NCI-H2196 (cell line): ENCODE data around the gene ATP13A5.
A peak's percentile ranks its signal among the peaks of the same experiment; 100 is the strongest.

Experiments
- DNase-seq: peaks from one replicate; lab custom pipeline; 2025; ENCODE audit not compliant: unreplicated experiment; lab: John Stamatoyannopoulos, UW

Gene ATP13A5

DNA sequence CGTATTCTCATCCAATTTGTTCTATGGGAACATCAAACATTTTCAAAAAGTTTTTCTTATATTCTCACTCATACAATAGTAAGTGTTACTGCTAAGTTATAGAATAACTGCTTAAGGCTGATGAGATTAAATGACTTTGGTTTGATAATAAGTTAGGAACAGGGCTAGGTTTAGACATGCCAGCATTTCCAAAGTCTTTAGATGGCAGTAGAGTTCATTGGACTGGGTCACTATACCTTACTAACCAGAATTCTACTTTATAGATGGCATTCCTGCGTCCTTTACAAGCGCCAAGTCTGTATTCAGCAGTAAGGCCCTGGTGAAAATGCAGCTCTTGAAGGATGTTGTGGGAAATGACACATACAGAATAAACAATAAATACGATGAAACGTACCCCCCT is 115.8 kb downstream of the ATP13A5 start:
- DNase-seq: no peak

DNA sequence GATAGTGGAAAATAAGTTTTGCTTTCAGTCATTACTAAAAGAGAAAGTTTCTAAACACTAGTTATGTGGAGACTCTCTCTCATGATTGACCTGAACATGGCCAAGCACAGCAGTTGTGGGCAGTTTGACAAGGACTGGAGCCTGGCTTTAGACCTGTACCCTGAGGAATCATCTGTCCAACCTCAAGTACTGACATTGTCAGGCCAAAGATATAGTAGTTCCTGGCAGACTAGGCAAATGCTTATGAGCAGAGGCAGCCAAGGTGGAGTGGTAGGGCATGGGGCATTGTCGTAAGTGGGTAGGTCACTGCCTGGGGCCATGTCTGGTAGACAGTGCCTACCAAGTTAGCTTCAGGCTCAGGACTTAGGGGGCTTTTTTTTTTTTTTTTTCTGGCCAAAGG is 116.6 kb downstream of the ATP13A5 start:
- DNase-seq: no peak

DNA sequence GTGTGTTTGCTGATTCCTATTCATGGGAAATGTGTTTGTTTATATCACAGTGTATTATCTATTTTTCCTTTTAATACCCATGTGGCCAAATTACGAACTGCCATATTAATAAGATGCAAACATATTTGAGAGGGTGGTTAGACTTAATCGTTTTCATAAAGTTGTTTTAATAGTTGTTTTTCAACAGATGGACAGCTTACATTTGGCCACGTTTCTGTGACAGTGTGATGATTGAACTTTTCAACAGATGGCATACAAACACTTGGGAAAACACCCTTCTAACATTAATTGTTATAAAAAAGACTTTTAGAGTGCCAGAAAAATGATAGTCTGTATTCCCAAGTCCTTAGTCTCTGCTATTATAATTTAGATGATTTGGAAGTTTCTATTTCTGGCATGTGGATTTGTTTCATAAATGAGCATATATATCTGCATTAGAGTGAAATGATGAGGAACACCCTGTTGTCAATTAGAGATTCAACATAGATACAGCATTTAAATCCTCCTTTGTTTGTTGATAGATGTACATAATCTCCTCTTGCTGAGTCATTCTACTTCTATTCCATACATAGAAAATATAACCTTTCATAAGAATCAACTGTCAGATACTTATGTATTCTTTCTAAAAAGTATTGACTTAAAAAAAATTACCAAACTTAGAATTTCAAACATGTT is 124.4 kb downstream of the ATP13A5 start:
- no peak for DNase-seq

DNA sequence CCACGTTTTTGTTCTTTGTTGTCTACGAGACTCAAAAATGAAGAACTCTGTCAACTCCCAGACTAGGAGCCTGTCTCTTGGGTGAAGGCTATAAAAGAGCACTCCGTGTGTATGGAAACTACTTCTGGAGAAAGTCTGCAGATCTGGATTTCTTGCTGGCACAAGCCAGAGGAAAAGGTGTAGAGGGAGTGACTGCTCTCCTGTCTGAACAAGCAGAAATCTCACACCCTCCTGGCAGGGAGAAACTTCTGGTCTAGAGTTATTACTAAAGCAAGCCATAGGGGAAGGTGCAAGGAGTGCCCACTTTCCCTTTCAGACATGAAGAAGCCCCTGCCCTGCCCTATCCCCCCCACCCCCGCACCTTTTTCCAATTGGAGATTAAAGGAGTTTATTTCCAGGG is 128.1 kb downstream of the ATP13A5 start:
- DNase-seq: no peak

DNA sequence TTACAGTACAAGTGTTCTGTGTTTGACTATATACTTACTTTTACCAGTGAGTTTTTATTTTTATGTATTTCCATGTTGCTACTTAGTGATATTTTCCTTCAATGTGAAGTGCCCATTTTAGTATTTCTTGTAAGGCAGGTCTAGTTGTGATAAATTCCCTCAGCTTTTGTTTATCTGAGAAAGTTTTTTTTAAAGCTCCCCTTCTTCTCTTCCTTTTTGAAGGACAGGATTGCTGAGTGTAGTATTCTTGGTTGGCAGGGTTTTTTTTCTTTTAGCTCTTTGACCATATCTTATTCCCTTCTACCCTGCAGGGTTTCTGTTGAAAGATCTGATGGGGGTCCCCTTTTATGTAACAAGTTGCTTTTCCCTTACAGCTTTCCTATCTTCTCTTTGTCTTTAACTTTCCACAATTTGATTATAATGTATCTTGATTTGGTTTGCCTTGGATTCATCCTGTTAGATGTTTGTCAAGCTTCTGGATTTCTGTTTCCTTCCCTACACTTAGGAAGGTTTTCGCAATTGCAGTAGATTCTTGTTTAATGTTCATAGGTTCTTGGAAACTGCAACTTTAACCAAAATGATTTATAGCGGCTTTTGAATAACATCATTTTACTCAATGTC is 129.6 kb downstream of the ATP13A5 start:
- DNase-seq: no peak

DNA sequence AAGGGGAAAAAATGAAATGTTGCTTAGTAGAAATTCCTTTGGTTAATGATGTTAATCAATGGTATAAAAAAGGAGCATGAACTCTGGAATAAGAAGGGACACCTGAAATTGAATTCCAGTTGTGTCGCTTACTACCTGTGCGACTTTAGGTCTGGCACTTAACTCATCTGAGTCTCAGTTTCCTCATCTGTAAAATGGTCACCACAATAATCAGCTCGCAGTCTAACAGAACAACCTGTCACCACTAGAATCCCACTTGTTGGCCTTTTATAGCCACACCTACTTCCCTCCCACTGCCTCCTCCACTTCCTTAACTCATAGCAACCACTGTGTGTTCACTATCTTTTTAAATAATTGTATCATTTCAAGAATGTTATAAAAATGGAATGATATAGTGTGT is 135.0 kb downstream of the ATP13A5 start:
- no peak for DNase-seq

DNA sequence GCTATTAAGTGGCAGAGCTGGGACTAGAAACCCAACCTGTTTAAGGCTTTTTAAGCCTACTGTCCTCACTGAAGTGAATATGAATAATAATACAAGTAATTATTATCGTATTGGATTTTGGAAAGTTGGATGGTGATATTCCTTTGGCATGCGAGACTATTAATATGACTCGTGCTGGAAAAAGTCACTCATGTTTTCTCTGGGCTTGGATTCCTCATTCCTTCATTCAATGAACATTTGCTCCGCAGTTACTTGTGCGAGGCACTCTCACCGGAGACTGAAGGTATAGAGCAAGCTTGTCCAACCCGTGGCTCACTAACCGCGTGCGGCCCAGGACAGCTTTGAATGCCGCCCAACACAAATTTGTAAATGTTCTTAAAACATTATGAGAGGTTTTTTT is 136.8 kb downstream of the ATP13A5 start:
- DNase-seq: no peak

DNA sequence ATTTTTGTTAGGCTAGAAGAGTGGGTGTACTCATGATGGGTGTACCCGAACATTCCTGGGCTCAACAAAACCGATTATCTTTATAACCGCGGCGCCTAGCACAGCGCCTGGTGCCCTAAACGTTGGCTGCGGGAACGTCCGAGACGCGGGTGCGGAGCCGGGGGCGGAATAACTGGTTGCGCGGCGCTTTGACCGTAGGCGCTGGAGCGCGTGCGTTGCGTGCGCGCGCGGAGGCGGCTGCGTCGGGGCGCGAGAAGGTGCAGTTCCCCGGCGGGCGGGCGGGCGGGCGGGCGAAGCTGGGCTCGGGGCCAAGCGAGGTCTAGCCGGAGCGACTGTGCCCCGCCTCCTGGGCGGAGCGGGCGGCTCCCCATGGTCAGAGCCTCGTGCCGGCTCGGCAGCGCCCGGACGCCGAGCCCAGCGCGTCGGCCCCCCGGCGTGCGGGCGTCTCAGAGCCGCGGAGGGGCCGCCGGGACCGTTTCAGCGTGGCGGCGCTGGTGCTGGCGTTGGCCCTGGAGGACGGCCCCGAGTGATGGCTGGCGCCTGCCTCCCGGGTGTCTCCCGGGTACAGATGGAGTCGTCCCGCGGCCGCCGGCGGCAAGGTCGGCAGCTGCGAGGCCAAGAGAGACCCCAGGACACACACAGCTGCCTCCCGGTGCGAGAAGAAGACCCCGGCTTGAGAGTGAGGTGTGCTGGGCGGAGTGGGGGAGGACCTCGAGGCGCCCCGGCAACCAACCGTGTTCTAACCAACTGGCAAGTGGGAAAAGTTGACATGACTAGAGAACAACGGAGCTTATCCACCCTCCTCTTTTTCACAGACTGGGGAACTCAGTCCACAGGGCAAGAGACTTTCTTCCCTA is 137.5 kb downstream of the ATP13A5 start, which contains the start of gene PLAAT1:
PLAAT1 (plus strand) TSS at position 373 of the 857 bp plus-strand sequence. CDS start 14,429 bp downstream, outside the sequence.
- DNase-seq: peak; percentile 99

DNA sequence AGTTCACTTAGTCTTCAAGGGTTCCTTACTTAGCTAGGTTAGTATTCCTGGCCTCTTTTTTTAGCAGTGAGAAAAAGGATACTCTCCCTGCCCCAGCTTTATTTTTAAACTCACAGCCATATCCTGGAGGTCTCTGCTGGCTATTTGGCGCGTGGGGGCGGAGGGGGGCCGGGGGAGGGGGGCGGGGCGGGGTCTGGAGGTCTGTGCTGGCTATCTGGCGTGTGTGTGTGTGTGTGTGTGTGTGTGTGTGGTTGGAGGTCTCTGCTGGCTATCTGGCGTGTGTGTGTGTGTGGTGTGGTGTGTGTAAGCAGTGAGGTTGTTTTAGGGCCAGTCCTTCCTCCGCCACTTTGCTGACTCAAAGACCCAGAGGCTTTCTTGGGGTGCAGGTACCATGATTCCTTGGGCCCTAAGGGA is 138.1 kb downstream of the ATP13A5 start:
- no peak for DNase-seq

DNA sequence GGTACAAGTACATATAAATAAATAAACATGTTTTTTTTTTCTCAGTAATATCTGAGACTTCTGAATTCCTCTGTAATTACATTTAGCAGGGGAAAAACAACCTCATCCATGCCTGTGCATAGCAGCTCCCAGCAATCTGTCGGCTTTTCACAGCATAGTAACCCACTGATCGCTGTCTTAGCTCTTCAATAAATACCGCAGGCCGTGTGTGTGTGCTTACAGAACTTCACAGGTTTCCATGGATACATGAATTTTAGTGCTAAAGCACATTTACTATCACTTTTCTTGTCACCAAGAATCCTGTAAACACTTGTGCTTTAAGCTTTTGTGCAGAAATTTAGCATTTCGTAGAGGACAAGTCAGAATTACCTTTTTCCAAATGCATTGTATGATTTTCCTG is 141.5 kb downstream of the ATP13A5 start:
- DNase-seq: no peak

DNA sequence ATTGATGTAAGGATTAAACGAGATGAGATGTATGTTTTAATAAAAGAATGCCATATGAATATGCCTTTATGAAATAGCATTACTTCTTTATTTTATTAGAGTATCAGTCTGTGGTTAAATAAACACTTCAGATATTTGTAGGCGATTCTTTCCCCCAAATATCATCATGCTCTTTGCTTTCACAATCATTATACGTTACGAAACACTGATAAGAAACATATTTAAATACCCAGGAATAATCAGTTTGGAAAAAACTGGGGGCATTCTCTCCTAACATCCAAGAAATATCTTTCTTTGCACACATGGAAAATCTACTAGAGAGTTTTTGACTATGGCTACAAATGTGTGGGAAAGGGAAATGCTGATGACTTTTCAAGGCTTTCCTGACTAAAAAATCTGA is 142.0 kb downstream of the ATP13A5 start:
- no peak for DNase-seq

DNA sequence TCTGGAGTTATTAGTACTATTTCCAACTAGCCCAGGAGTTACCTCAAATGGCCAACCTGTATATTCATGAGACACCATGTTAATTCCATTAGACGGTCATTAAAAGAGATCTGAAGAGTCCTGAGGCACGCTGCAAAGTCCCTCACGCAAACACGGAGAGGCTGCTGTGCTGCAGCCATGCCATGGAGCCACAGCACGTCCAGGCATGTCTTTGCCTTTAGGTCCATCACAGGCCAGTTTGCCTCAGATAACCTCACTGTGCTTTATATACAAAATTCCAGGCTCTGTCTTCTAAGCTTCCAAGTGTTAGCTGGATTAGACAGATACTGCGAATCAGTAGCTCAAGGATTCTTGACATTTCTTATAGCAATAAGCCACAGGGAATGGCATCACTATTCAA is 147.4 kb downstream of the ATP13A5 start:
- no peak for DNase-seq

DNA sequence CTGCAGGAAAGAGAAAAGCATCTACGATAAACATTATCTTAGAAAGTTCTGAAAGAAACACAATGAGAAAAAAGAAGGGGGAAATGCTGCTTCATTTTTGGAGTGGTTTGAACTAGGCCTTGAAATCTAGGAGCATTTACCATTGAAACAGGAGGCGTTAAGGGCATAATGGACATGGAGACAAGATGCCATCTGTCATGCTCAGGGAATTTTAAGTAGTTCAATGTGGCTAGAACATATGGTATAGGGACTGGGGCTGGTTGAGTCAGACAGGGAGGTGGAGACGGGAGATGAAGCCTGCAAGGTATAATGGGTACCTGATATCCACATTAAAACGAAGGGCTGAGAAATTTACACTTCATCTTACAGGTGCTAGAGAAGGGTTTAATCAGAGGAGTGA is 147.9 kb downstream of the ATP13A5 start:
- DNase-seq: no peak

DNA sequence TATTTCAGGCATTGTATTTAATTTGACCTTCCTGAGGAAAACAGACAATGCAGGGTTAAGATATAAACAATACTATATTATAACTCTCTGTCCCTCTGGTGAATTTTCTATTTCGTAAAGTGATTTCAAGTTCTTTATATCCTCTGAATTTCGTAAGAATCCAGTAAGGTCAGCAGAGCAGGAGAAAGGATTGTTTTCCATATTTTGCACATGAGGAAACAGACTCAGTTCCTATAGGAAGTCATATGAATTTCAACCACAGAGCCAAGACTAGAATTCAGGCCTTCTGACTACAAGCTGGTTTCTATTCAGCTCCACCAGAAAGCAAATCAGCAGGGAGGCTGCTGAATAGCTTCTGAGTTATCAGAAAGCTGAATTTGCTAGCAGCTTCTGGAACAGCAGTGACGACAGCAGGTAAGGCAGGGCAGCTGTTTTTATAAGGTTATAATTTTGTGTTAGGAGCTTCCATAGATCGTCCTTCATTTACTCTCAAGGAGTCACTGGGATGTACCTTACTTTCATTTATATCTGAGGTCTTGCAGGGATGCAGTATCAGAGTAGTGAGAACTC is 148.6 kb downstream of the ATP13A5 start:
- no peak for DNase-seq

DNA sequence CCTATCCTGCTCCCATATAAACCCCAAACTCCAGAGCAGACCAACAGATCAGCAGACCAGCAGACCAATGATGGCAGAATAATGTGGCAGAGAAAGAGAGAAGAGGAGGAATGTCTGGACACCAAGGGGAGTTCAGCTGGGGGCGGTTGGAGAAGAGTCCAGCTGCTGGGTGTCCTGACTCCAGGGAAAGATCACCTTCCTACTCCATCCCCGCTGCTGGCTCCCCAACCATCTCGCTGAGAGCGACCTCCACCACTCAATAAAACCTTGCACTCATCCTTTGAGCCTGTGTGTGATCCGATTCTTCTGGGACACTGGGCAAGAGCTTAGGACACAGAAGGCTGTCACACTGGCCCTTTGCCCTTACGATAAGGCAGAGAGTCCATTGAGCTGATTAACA is 150.3 kb downstream of the ATP13A5 start:
- DNase-seq: no peak

DNA sequence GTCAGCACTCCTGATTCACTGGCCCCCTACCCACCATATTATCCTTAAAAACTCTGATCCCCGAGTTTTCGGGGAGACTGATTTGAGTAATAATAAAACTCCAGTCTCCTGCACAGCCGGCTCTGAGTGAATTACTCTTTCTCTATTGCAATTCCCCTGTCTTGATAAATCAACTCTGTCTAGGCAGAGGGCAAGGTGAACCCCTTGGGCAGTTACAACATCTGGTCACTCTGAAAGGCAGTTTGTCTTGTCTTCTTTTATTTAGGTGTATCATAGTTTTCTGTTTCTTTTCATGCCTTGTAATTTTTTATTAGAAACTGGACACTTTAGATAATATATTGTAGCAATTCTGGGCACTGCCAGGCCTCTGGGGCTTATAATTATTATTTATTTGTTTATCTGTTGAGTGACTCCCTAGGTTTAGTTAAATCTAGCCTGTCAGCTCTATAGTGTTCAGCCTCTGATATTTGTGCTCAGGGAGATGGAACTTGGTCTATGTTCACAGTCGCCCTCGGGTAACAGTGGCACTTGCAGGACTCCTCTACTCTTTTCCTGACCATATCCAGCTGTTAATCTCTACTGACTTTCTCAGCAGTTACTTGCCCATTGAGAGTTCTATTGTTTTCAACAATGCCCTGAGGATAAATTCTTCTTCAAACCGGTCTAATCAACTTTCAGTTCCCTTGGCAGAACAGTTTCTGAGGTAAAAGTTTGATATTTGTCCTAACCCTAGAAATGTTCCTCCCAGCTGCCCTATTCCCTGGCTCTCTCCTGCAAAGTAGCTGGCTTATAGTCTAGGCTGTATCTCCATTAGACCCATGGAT is 153.0 kb downstream of the ATP13A5 start:
- no peak for DNase-seq
